ENCODE measurements around the gene CYP4F2.
"Not testable (repeated sequence)": the region's sequence is repeated elsewhere in the genome, so short reads cannot be mapped to it uniquely, and the experiment has no call there.

CYP4F2 gene

GRCh38 chr19:15864824-15865223 is 33.0 kb downstream of the CYP4F2 start:
- Histone ChIP-seq H3K4me1 (ENCODE audit: control insufficient read depth in 2 of 2, insufficient read depth in 2 of 2, low read length in 2 of 2) (peaks cover 0 to 7% of the 10 kb centered on the region in 2 donors), H3K36me3 (ENCODE audit: control insufficient read depth in 2 of 2, insufficient read depth in 2 of 2, low read length in 2 of 2) (no peaks in the 10 kb centered on the region), H3K9me3 (ENCODE audit: control insufficient read depth in 2 of 2, low read length in 2 of 2) (no peaks in the 10 kb centered on the region), H3K27me3 (ENCODE audit: control insufficient read depth in 2 of 2, insufficient read depth in 2 of 2, low read length in 2 of 2) (no peaks in the 10 kb centered on the region), H3K27ac (ENCODE audit: low read depth in 2 of 2, low read length in 2 of 2) (no peak overlapping the region), H3K9ac (ENCODE audit: low read depth in 1 of 2, low read length in 2 of 2) (no peak overlapping the region), H3K4me3 (ENCODE audit: low read length in 2 of 2) (no peak overlapping the region)

GRCh38 chr19:15863272-15863671 is 34.6 kb downstream of the CYP4F2 start:
- H3K36me3 ChIP-seq (ENCODE audit: control insufficient read depth in 2 of 2, insufficient read depth in 2 of 2, low read length in 2 of 2) = no peaks in the 10 kb centered on the region
- no peak overlapping the region for H3K4me3 ChIP-seq (ENCODE audit: low read length in 2 of 2)
- no peaks in the 10 kb centered on the region for H3K4me1 ChIP-seq (ENCODE audit: control insufficient read depth in 2 of 2, insufficient read depth in 2 of 2, low read length in 2 of 2)
- no peaks in the 10 kb centered on the region for H3K27me3 ChIP-seq (ENCODE audit: control insufficient read depth in 2 of 2, insufficient read depth in 2 of 2, low read length in 2 of 2)
- H3K9me3 ChIP-seq (ENCODE audit: control insufficient read depth in 2 of 2, low read length in 2 of 2) = no peaks in the 10 kb centered on the region
- H3K27ac ChIP-seq (ENCODE audit: low read depth in 2 of 2, low read length in 2 of 2) = no peak overlapping the region
- H3K9ac ChIP-seq (ENCODE audit: low read depth in 1 of 2, low read length in 2 of 2) = no peak overlapping the region

- Histone ChIP-seq H3K4me3 (ENCODE audit: low read length in 2 of 2) (no peak overlapping the region), H3K9me3 (ENCODE audit: control insufficient read depth in 2 of 2, low read length in 2 of 2) (no peaks in the 10 kb centered on the region), H3K27ac (ENCODE audit: low read depth in 2 of 2, low read length in 2 of 2) (no peak overlapping the region), H3K36me3 (ENCODE audit: control insufficient read depth in 2 of 2, insufficient read depth in 2 of 2, low read length in 2 of 2) (no peaks in the 10 kb centered on the region), H3K4me1 (ENCODE audit: control insufficient read depth in 2 of 2, insufficient read depth in 2 of 2, low read length in 2 of 2) (no peaks in the 10 kb centered on the region), H3K9ac (ENCODE audit: low read depth in 1 of 2, low read length in 2 of 2) (no peak overlapping the region), H3K27me3 (ENCODE audit: control insufficient read depth in 2 of 2, insufficient read depth in 2 of 2, low read length in 2 of 2) (no peaks in the 10 kb centered on the region)
Observed at GRCh38 chr19:15862444-15862843, 35.4 kb downstream of the CYP4F2 start.

- Histone ChIP-seq H3K27ac (ENCODE audit: low read depth in 2 of 2, low read length in 2 of 2) (no peak overlapping the region), H3K4me3 (ENCODE audit: low read length in 2 of 2) (no peak overlapping the region), H3K9me3 (ENCODE audit: control insufficient read depth in 2 of 2, low read length in 2 of 2) (no peaks in the 10 kb centered on the region), H3K9ac (ENCODE audit: low read depth in 1 of 2, low read length in 2 of 2) (no peak overlapping the region), H3K36me3 (ENCODE audit: control insufficient read depth in 2 of 2, insufficient read depth in 2 of 2, low read length in 2 of 2) (no peaks in the 10 kb centered on the region), H3K27me3 (ENCODE audit: control insufficient read depth in 2 of 2, insufficient read depth in 2 of 2, low read length in 2 of 2) (no peaks in the 10 kb centered on the region), H3K4me1 (ENCODE audit: control insufficient read depth in 2 of 2, insufficient read depth in 2 of 2, low read length in 2 of 2) (no peaks in the 10 kb centered on the region)
Observed at GRCh38 chr19:15860522-15860921, 37.4 kb downstream of the CYP4F2 start.

GRCh38 chr19:15859187-15859586 is 38.7 kb downstream of the CYP4F2 start:
- no peaks in the 10 kb centered on the region for H3K27me3 ChIP-seq (ENCODE audit: control insufficient read depth in 2 of 2, insufficient read depth in 2 of 2, low read length in 2 of 2)
- H3K4me1 ChIP-seq (ENCODE audit: control insufficient read depth in 2 of 2, insufficient read depth in 2 of 2, low read length in 2 of 2) = no peaks in the 10 kb centered on the region
- no peak overlapping the region for H3K9ac ChIP-seq (ENCODE audit: low read depth in 1 of 2, low read length in 2 of 2)
- no peak overlapping the region for H3K27ac ChIP-seq (ENCODE audit: low read depth in 2 of 2, low read length in 2 of 2)
- H3K36me3 ChIP-seq (ENCODE audit: control insufficient read depth in 2 of 2, insufficient read depth in 2 of 2, low read length in 2 of 2) = no peaks in the 10 kb centered on the region
- no peaks in the 10 kb centered on the region for H3K9me3 ChIP-seq (ENCODE audit: control insufficient read depth in 2 of 2, low read length in 2 of 2)
- H3K4me3 ChIP-seq (ENCODE audit: low read length in 2 of 2) = no peak overlapping the region

GRCh38 chr19:15850385-15850784 is 47.5 kb downstream of the CYP4F2 start:
- Histone ChIP-seq H3K9ac (ENCODE audit: low read depth in 1 of 2, low read length in 2 of 2) (no peak overlapping the region), H3K27ac (ENCODE audit: low read depth in 2 of 2, low read length in 2 of 2) (no peak overlapping the region), H3K4me3 (ENCODE audit: low read length in 2 of 2) (no peak overlapping the region), H3K9me3 (ENCODE audit: control insufficient read depth in 2 of 2, low read length in 2 of 2) (no peaks in the 10 kb centered on the region), H3K27me3 (ENCODE audit: control insufficient read depth in 2 of 2, insufficient read depth in 2 of 2, low read length in 2 of 2) (no peaks in the 10 kb centered on the region), H3K36me3 (ENCODE audit: control insufficient read depth in 2 of 2, insufficient read depth in 2 of 2, low read length in 2 of 2) (no peaks in the 10 kb centered on the region), H3K4me1 (ENCODE audit: control insufficient read depth in 2 of 2, insufficient read depth in 2 of 2, low read length in 2 of 2) (no peaks in the 10 kb centered on the region)

GRCh38 chr19:15846923-15847322 is 51.0 kb downstream of the CYP4F2 start:
- Histone ChIP-seq H3K4me1 (ENCODE audit: control insufficient read depth in 2 of 2, insufficient read depth in 2 of 2, low read length in 2 of 2) (no peaks in the 10 kb centered on the region), H3K9me3 (ENCODE audit: control insufficient read depth in 2 of 2, low read length in 2 of 2) (no peaks in the 10 kb centered on the region), H3K27me3 (ENCODE audit: control insufficient read depth in 2 of 2, insufficient read depth in 2 of 2, low read length in 2 of 2) (no peaks in the 10 kb centered on the region), H3K4me3 (ENCODE audit: low read length in 2 of 2) (no peak overlapping the region), H3K36me3 (ENCODE audit: control insufficient read depth in 2 of 2, insufficient read depth in 2 of 2, low read length in 2 of 2) (no peaks in the 10 kb centered on the region), H3K27ac (ENCODE audit: low read depth in 2 of 2, low read length in 2 of 2) (no peak overlapping the region), H3K9ac (ENCODE audit: low read depth in 1 of 2, low read length in 2 of 2) (no peak overlapping the region)

- H3K4me3 ChIP-seq (ENCODE audit: low read length in 2 of 2); H3K9me3 ChIP-seq (ENCODE audit: control insufficient read depth in 2 of 2, low read length in 2 of 2); H3K27ac ChIP-seq (ENCODE audit: low read depth in 2 of 2, low read length in 2 of 2); H3K27me3 ChIP-seq (ENCODE audit: control insufficient read depth in 2 of 2, insufficient read depth in 2 of 2, low read length in 2 of 2); H3K9ac ChIP-seq (ENCODE audit: low read depth in 1 of 2, low read length in 2 of 2); H3K36me3 ChIP-seq (ENCODE audit: control insufficient read depth in 2 of 2, insufficient read depth in 2 of 2, low read length in 2 of 2); H3K4me1 ChIP-seq (ENCODE audit: control insufficient read depth in 2 of 2, insufficient read depth in 2 of 2, low read length in 2 of 2): not testable (repeated sequence)
Observed at GRCh38 chr19:15843894-15844222, 54.0 kb downstream of the CYP4F2 start.

GRCh38 chr19:15843203-15843893 is 54.5 kb downstream of the CYP4F2 start:
- no peak overlapping the region for H3K9ac ChIP-seq (ENCODE audit: low read depth in 1 of 2, low read length in 2 of 2)
- H3K4me1 ChIP-seq (ENCODE audit: control insufficient read depth in 2 of 2, insufficient read depth in 2 of 2, low read length in 2 of 2) = no peaks in the 10 kb centered on the region
- H3K36me3 ChIP-seq (ENCODE audit: control insufficient read depth in 2 of 2, insufficient read depth in 2 of 2, low read length in 2 of 2) = no peaks in the 10 kb centered on the region
- H3K4me3 ChIP-seq (ENCODE audit: low read length in 2 of 2) = no peak overlapping the region
- H3K9me3 ChIP-seq (ENCODE audit: control insufficient read depth in 2 of 2, low read length in 2 of 2) = no peaks in the 10 kb centered on the region
- no peak overlapping the region for H3K27ac ChIP-seq (ENCODE audit: low read depth in 2 of 2, low read length in 2 of 2)
- H3K27me3 ChIP-seq (ENCODE audit: control insufficient read depth in 2 of 2, insufficient read depth in 2 of 2, low read length in 2 of 2) = no peaks in the 10 kb centered on the region

- H3K9ac ChIP-seq (ENCODE audit: low read depth in 1 of 2, low read length in 2 of 2) = no peak overlapping the region
- no peaks in the 10 kb centered on the region for H3K9me3 ChIP-seq (ENCODE audit: control insufficient read depth in 2 of 2, low read length in 2 of 2)
- H3K4me3 ChIP-seq (ENCODE audit: low read length in 2 of 2) = no peak overlapping the region
- H3K27ac ChIP-seq (ENCODE audit: low read depth in 2 of 2, low read length in 2 of 2) = no peak overlapping the region
- no peaks in the 10 kb centered on the region for H3K4me1 ChIP-seq (ENCODE audit: control insufficient read depth in 2 of 2, insufficient read depth in 2 of 2, low read length in 2 of 2)
- no peaks in the 10 kb centered on the region for H3K27me3 ChIP-seq (ENCODE audit: control insufficient read depth in 2 of 2, insufficient read depth in 2 of 2, low read length in 2 of 2)
- no peaks in the 10 kb centered on the region for H3K36me3 ChIP-seq (ENCODE audit: control insufficient read depth in 2 of 2, insufficient read depth in 2 of 2, low read length in 2 of 2)
Observed at GRCh38 chr19:15841875-15842569, 55.9 kb downstream of the CYP4F2 start.

Measured in mucosa of rectum (tissue), 2 donors.